GM19193 (cell line): ENCODE data around the gene MAP3K14.
A peak's percentile ranks its signal among the peaks of the same experiment; 100 is the strongest.

Experiments
- POLR2A ChIP-seq: IDR thresholded peaks from 4 replicates; pipeline ENCODE4 v1.6.1; 2011; ENCODE audit not compliant: insufficient read depth, insufficient read length; ENCODE audit errors: extremely low read depth

MAP3K14 gene

GRCh38 chr17:45264430-45264829 lies 52.4 kb downstream of the MAP3K14 start:
- TF ChIP-seq POLR2A = peak; percentile 2

- peak; percentile 7 for TF ChIP-seq POLR2A
Observed at GRCh38 chr17:45263477-45263860, 53.4 kb downstream of the MAP3K14 start.

GRCh38 chr17:45262516-45263476 lies 54.0 kb downstream of the MAP3K14 start:
- TF ChIP-seq POLR2A = peak; percentile 5

GRCh38 chr17:45261577-45262515 lies 55.0 kb downstream of the MAP3K14 start, which contains the start of gene SPATA32:
Gene SPATA32, minus strand, starts transcription at chr17:45262094. Its CDS starts 78 bp downstream, at chr17:45262016.
- peak; percentile 3 for TF ChIP-seq POLR2A

- no peak for TF ChIP-seq POLR2A
Observed at GRCh38 chr17:45260204-45260783, 56.5 kb downstream of the MAP3K14 start.

- TF ChIP-seq POLR2A = no peak
Observed at GRCh38 chr17:45258981-45259380, 57.8 kb downstream of the MAP3K14 start.

- TF ChIP-seq POLR2A = no peak
Observed at GRCh38 chr17:45257115-45257514, 59.7 kb downstream of the MAP3K14 start.

GRCh38 chr17:45256114-45256966 lies 60.5 kb downstream of the MAP3K14 start:
- TF ChIP-seq POLR2A = no peak

- no peak for TF ChIP-seq POLR2A
Observed at GRCh38 chr17:45255358-45255757, 61.5 kb downstream of the MAP3K14 start.

- TF ChIP-seq POLR2A = no peak
Observed at GRCh38 chr17:45253879-45254278, 62.9 kb downstream of the MAP3K14 start.

- no peak for TF ChIP-seq POLR2A
Observed at GRCh38 chr17:45251931-45252330, 64.9 kb downstream of the MAP3K14 start.

- no peak for TF ChIP-seq POLR2A
Observed at GRCh38 chr17:45248132-45248957, 68.5 kb downstream of the MAP3K14 start.
